NCI-H2171 treated with DMSO at 0.1 percent for 48 hours (cell line): ENCODE results near the gene SLC25A48.

Source experiments
- DNase-seq: peaks from one replicate; lab custom pipeline; 2025; lab: John Stamatoyannopoulos, UW

The SLC25A48 gene

DNA sequence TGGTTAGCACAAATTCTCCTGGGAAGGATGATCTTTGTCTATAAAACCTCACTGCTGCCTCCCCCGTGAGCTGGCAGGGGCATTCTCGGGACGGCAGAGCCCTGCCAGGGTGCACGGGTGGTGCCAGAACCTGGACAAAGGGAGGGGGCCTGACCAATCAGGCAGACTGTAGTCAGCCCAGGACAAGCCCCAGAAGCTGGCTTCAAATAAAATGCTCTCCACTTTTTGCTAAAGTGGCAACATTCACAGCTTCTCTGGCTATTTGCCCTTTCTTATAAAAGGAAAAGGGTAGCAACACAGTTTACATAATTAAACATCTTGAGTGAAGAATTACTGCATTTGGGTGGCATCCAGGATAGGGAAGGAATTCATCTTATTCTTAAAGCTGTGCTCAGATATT lies 46.8 kb downstream of the SLC25A48 start:
- no peak for DNase-seq

- no peak for DNase-seq
Measured at GRCh38 chr5:135881819-135882218, 47.4 kb downstream of the SLC25A48 start.

DNA sequence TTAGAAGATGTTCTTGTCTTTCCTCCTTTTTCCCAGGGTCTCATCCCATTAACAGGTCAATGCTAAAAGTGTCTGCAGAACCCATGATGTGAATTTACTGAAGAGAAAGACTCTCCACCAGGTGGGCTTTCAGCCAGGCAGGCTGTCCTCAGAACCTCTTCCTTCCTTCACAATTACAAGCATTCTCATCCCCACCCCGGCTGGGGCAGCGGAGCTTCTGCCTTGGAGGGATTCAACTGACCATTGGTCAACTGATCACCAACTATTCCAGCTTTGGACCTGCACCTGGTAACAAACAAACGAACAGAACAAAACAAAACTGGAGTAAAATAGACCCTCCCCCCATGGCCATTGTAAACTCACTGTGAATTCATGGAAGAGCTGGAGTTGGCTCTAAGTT lies 48.6 kb downstream of the SLC25A48 start:
- DNase-seq, result no peak

DNA sequence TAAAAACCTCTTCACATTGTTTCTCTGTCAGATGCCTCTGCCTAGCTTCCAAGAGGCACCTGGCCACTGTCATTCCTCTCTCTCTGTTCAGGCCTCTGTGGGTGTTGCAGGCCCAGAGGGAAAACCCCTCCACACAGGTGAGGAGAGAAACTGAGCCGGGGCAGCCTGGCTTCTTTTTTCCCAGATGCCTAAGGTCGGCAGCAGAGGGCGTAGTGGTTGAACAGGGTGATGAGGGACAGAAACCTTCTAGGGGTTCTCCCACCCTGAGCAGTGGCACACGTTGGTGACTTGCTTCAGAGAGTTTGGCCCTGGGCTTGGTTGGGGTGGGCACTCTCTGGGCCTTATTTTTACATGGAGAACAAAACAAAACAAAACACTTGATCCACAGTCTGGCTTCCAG lies 49.0 kb downstream of the SLC25A48 start:
- no peak for DNase-seq

DNA sequence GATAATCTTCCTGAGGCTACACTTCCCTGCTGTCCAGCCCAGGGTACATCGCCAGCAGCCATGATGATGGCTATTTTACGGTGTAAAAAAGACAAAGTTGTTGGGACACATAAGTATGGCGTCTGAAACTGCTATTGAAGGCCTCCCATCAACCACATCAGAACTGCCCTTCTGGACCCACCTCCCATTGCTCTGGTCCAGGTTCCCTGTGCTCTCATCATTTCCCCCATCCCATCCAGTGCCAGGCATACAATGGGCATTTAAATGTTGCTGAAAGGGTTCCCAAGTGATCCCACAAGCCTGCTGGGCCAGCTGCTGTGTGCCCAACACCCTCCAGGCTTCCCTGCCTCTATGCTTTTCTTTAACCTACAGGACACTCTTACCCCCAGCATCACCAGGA lies 50.6 kb downstream of the SLC25A48 start:
- DNase-seq, result no peak

- no peak for DNase-seq
Measured at GRCh38 chr5:135886136-135886535, 51.7 kb downstream of the SLC25A48 start.

DNA sequence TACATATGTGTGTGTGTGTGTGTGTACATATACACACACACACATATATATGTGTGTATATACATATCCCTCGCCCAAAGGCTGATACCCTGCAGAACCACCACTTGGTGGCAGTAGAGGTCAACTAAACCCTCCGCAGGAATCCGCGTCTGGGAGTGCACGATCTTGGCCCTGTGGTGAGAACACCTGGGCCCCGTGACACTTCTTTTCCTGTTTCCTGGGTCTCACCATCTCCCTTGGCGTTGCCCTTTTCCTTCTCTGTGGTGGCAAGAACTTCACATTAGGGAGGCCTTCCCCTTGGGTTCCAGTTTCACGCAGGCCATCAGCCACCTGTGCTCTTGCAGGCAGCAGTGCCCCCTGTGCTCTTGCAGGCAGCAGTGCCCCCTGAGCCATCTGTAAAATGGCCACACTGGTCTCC lies 53.0 kb downstream of the SLC25A48 start:
- DNase-seq, result peak; percentile 66

DNA sequence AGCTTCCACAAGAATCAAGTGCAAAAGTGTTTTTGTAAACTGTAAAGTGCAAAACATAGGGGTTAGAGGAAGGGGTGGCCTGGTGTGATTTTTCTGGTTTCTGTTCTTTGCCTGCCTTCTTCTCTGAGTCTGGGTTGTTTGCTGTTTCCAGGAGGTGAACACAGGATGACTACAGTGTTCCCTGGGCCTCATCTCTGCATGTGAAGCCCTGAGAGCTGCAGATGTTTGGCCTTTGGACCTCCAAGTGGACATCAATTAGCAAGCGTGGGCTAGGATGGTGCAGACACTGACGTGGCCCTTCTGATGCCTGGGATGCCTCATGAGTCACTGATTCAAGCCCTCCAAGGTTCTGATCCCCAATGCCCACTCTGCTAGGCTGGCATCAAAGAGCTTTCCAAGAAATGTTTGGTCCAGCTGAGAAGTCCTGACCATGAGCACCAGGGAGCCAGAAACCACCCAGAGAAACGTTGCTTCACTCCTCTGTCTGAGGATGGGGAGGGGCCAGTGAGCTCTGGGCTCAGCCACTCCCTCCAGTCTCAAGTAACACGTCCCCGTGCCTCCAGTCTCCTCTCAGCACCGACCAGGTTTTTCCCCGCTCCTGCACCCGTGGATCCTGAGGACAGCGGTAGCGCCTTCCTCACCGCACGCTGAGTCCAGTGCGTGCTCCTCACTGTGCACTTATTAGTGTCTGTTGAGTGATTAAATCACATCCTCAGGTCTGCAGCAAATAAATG lies 53.6 kb downstream of the SLC25A48 start:
- DNase-seq, result no peak

GRCh38 chr5:135890296-135890695 lies 55.8 kb downstream of the SLC25A48 start:
- no peak for DNase-seq

DNA sequence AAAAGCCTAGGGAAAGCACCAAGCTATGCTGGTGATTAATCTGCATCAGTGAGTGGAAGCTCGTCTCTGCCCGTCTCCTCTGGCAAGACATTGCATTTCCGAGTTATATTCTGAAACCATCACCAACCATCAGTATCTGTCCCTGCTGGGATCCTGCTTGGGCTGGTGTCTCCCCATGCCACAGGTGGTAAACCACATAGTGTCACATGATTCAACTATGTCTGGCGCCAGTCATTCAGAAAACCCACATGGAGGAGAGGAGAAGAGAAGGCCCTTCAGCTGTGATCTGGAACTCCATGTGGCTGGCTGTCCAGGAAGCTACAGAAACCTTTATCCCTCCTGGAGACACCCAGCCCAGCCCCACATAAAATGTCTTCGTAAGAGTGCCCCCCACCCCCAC lies 56.4 kb downstream of the SLC25A48 start:
- DNase-seq, result no peak

- no peak for DNase-seq
Measured at GRCh38 chr5:135891268-135891667, 56.8 kb downstream of the SLC25A48 start.

DNA sequence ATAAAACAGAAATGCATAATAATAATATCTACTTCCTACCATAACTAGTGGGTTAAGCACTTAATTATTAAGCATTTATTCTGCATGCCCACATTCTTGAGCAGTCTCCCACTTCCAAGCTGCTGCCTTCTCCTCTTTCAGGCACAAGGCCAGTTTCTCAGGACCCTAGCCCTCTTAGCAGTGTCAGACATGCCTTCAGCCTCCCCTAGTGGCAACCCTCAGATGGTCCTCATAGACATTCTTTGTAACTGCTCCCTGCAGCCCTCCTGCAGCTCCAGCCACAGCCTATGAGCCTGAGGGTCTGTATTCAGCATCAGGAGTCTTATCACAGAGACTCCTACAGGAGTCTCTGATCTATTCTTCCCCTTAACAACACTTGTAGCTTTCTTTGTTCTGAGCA lies 57.3 kb downstream of the SLC25A48 start:
- DNase-seq, result peak; percentile 4

GRCh38 chr5:135894276-135894675 lies 59.8 kb downstream of the SLC25A48 start:
- no peak for DNase-seq

DNA sequence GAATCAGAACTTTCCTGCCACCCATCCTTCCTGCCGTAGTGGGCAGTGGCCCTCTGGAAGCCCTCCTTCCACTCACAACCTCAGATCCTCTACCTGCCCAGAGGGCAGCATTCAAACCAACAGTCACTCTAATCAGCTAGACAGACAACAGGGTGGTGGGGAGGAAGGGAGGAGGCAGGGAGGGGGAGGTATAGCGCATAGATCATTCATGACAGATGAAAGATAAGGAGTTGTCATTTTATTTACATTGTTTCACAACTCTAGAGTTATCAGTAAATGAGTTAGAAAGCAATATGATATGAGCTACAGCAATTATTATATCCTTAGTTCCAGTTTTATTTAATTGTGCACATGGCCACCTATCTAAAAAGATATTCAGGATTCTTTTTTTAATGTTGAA lies 60.3 kb downstream of the SLC25A48 start:
- no peak for DNase-seq

- no peak for DNase-seq
Measured at GRCh38 chr5:135895474-135896006, 61.1 kb downstream of the SLC25A48 start, which contains the start of gene IL9. TSS of gene IL9 (minus strand) at chr5:135895841. CDS start at chr5:135895816, 25 bp downstream.

GRCh38 chr5:135898651-135899050 lies 64.2 kb downstream of the SLC25A48 start:
- DNase-seq, result no peak

DNA sequence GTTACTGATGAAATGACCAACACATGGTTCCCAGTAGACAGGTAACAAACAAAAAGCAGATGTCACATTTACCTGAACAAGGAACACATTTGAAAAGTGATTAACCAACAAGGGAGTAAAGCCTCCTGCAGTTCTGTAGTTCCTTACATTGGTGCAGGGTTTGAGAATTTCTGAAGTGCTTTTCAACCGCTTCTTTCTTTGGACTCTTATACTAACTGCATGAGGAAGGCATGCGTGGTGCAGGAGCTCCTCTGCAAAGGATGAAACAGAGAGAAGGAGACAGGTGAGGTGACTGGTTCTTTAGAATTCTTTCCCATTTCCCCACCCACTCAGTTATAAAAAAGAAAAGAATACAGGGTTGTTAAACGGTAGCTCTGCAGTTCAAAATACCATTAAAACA lies 65.8 kb downstream of the SLC25A48 start:
- DNase-seq, result no peak

GRCh38 chr5:135901633-135902032 lies 67.2 kb downstream of the SLC25A48 start:
- no peak for DNase-seq

GRCh38 chr5:135905144-135905543 lies 70.7 kb downstream of the SLC25A48 start:
- no peak for DNase-seq

DNA sequence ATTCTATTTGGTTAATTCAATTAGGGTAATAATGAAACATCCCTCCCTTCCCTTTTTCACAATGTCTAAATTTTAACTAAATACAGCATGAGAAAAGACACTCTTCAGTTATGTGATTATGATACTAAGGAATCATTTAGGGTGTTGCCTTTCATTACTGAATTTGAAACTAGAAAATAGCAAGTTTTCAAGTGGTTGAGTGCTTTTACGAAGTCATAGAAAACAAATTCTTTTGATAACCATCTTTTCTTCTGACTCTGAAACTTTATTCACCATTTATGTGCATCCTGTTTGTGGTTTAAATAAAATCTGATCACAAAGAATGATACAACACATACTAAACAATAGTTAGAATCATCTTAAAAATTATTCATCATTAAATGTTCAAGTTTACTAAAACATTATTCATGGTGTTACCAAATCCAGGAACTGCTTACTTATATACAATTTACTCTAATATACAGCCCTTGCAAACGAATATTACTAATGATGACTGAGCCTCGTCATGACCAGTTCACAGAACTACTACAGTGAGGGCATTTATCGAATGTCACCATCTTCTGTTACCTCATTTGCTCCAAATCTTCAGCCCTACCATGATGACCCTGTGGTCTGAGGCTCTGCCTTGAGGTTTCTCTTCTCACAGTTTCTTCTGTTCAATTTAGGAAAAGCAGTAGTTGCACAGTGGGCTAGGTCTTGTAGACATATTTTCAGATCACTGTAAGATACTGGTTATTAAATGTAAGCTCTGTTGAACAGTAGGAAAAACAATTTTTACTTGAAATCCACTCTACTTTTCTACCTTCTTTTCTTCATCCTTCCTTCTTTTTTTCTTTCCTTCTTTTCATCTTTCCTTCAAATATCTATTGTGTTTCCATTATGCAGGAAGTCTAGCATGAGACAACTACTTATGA lies 79.5 kb downstream of the SLC25A48 start:
- DNase-seq, result no peak

DNA sequence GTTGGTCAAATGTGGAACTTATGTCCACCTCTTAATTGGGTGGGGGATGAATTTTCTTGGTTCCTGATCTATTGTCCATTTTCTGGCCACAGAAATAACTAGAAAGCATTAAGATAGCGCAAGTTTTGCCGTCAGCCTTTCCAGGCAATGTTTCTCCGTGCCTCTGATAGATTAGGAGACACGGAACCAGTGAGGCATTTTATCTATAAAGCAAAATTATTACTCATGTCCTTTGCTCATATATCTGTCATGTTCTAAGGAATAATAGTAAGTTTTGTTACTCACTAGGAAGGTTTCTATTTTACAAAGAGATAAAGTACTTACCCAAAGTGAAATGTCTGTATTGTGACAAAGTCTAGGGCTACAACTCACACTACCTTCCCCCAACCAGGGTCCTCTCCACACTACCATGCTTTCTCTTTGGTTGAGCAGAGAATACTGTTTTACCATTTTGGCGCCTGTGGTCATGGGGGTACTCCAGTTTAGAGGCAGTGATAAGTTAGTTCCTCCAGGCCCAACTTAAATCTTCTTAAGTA lies 81.1 kb downstream of the SLC25A48 start:
- DNase-seq, result no peak

GRCh38 chr5:135916638-135917263 lies 82.3 kb downstream of the SLC25A48 start:
- no peak for DNase-seq
